T-helper 1 cell (primary cell): Measurements from ENCODE around the gene QKI.

Experiments
- DNase-seq, 5 donors: peaks; one replicate each; pipeline ENCODE4 v3.0.0-alpha.2; 2012 to 2020

Gene QKI

GRCh38 chr6:163539101-163539762, 124.7 kb downstream of the QKI start:
- DNase-seq, result no peak

GRCh38 chr6:163543321-163543720, 128.8 kb downstream of the QKI start:
- no peak for DNase-seq

GRCh38 chr6:163545370-163545769, 130.9 kb downstream of the QKI start:
- no peak for DNase-seq

- no peak for DNase-seq
These were observed 132.8 kb downstream of the QKI start for GRCh38 chr6:163547287-163547686.

GRCh38 chr6:163548624-163549023, 134.1 kb downstream of the QKI start:
- no peak for DNase-seq

- DNase-seq, result no peak
These were observed 139.5 kb downstream of the QKI start for GRCh38 chr6:163554032-163554431.

- peak; percentile 16 to 48 (median 26) for DNase-seq
These were observed 140.1 kb downstream of the QKI start for GRCh38 chr6:163554663-163555062.

- no peak for DNase-seq
These were observed 145.1 kb downstream of the QKI start for GRCh38 chr6:163559661-163560060.

- no peak for DNase-seq
These were observed 148.8 kb downstream of the QKI start for GRCh38 chr6:163563318-163563717.

GRCh38 chr6:163564534-163564933, 150.0 kb downstream of the QKI start:
- DNase-seq, result no peak

- DNase-seq, result no peak
These were observed 150.6 kb downstream of the QKI start for GRCh38 chr6:163565140-163565539.

- DNase-seq, result no peak
These were observed 151.5 kb downstream of the QKI start for GRCh38 chr6:163566056-163566455.

GRCh38 chr6:163568275-163568674, 153.8 kb downstream of the QKI start:
- no peak for DNase-seq

- no peak for DNase-seq
These were observed 156.2 kb downstream of the QKI start for GRCh38 chr6:163570579-163571231.

GRCh38 chr6:163571730-163572129, 157.2 kb downstream of the QKI start:
- no peak for DNase-seq

GRCh38 chr6:163572612-163573011, 158.1 kb downstream of the QKI start:
- DNase-seq, result no peak

- no peak for DNase-seq
These were observed 159.1 kb downstream of the QKI start for GRCh38 chr6:163573503-163574179.

GRCh38 chr6:163576114-163576513, 161.6 kb downstream of the QKI start:
- no peak for DNase-seq

- DNase-seq, result no peak
These were observed 162.9 kb downstream of the QKI start for GRCh38 chr6:163577404-163577803.

GRCh38 chr6:163579111-163579879, 164.8 kb downstream of the QKI start:
- no peak for DNase-seq

GRCh38 chr6:163579880-163580295, 165.4 kb downstream of the QKI start:
- no peak for DNase-seq

- no peak for DNase-seq
These were observed 166.0 kb downstream of the QKI start for GRCh38 chr6:163580311-163581030.

- DNase-seq, result no peak
These were observed 169.0 kb downstream of the QKI start for GRCh38 chr6:163583558-163583957.
